ENCODE results near the gene FARS2. TPM values are rescaled to one million over a fixed set of nuclear protein-coding genes. Genes with fewer than 3 reads are reported as not detected.

The FARS2 gene
- total RNA-seq, 4 donors from 2014 or later: 16.4 to 26.1 (median 21.4) TPM

- Histone ChIP-seq H3K4me1 (peaks cover 0 to 12% (median 0%) of the 10 kb centered on the region in 4 donors), H3K27ac (no peak overlapping the region), H3K27me3 (no peaks in the 10 kb centered on the region), H3K9me3 (no peaks in the 10 kb centered on the region), H3K36me3 (no peaks in the 10 kb centered on the region), H3K4me3 (no peak overlapping the region)
- no peak for TF ChIP-seq POLR2A (IDR thresholded peaks at IDR 0.05)
- no peak for TF ChIP-seq EP300 (IDR thresholded peaks at IDR 0.05)
- no peak for TF ChIP-seq CTCF (IDR thresholded peaks at IDR 0.05)
- DNase-seq (ENCODE audit: low spot score in 2 of 2): no peak
- WGBS, 2 donors: 46 to 48% methylated on average over 4 of the region's 4 CpGs
These were observed 154.9 kb downstream of the FARS2 start for GRCh38 chr6:5416250-5416649.

- no peaks in the 10 kb centered on the region for H3K36me3 ChIP-seq
- H3K4me3 ChIP-seq: no peak overlapping the region
- no peak for DNase-seq (ENCODE audit: low spot score in 2 of 2)
- no peak overlapping the region for H3K27ac ChIP-seq
- WGBS, 2 donors: 75 to 78% methylated on average over 5 of the region's 5 CpGs
- no peaks in the 10 kb centered on the region for H3K9me3 ChIP-seq
- H3K4me1 ChIP-seq: no peaks in the 10 kb centered on the region
- TF ChIP-seq CTCF (IDR thresholded peaks at IDR 0.05) (peak in 2 of 5 experiments; percentile 15 to 26), POLR2A (IDR thresholded peaks at IDR 0.05) (no peak), EP300 (IDR thresholded peaks at IDR 0.05) (no peak)
- no peaks in the 10 kb centered on the region for H3K27me3 ChIP-seq
These were observed 161.1 kb downstream of the FARS2 start for GRCh38 chr6:5422321-5422915.

- no peaks in the 10 kb centered on the region for H3K27me3 ChIP-seq
- H3K27ac ChIP-seq: no peak overlapping the region
- no peaks in the 10 kb centered on the region for H3K4me1 ChIP-seq
- H3K4me3 ChIP-seq: no peak overlapping the region
- H3K36me3 ChIP-seq: no peaks in the 10 kb centered on the region
- 87 to 95% methylated on average over 4 of the region's 4 CpGs for whole genome bisulfite sequencing, 2 donors
- no peaks in the 10 kb centered on the region for H3K9me3 ChIP-seq
- no peak for TF ChIP-seq EP300 (IDR thresholded peaks at IDR 0.05)
- no peak for TF ChIP-seq CTCF (IDR thresholded peaks at IDR 0.05)
- no peak for TF ChIP-seq POLR2A (IDR thresholded peaks at IDR 0.05)
- DNase-seq (ENCODE audit: low spot score in 2 of 2): no peak
These were observed 161.9 kb downstream of the FARS2 start for GRCh38 chr6:5423251-5423650.

GRCh38 chr6:5424726-5425125 lies 163.4 kb downstream of the FARS2 start:
- Histone ChIP-seq H3K9me3 (no peaks in the 10 kb centered on the region), H3K4me1 (no peaks in the 10 kb centered on the region), H3K4me3 (no peak overlapping the region), H3K27me3 (no peaks in the 10 kb centered on the region), H3K27ac (no peak overlapping the region), H3K36me3 (no peaks in the 10 kb centered on the region)
- no peak for DNase-seq (ENCODE audit: low spot score in 2 of 2)
- 89 to 95% methylated on average over 6 of the region's 6 CpGs for whole genome bisulfite sequencing, 2 donors
- no peak for TF ChIP-seq POLR2A (IDR thresholded peaks at IDR 0.05)
- TF ChIP-seq CTCF (IDR thresholded peaks at IDR 0.05): no peak
- no peak for TF ChIP-seq EP300 (IDR thresholded peaks at IDR 0.05)

- H3K27ac ChIP-seq: no peak overlapping the region
- WGBS, 2 donors: 83 to 88% methylated on average over 7 of the region's 7 CpGs
- no peak for TF ChIP-seq EP300 (IDR thresholded peaks at IDR 0.05)
- TF ChIP-seq CTCF (IDR thresholded peaks at IDR 0.05): no peak
- TF ChIP-seq POLR2A (IDR thresholded peaks at IDR 0.05): no peak
- no peaks in the 10 kb centered on the region for H3K36me3 ChIP-seq
- no peaks in the 10 kb centered on the region for H3K4me1 ChIP-seq
- H3K4me3 ChIP-seq: no peak overlapping the region
- H3K9me3 ChIP-seq: no peaks in the 10 kb centered on the region
- no peak for DNase-seq (ENCODE audit: low spot score in 2 of 2)
- no peaks in the 10 kb centered on the region for H3K27me3 ChIP-seq
These were observed 164.0 kb downstream of the FARS2 start for GRCh38 chr6:5425267-5425666.
